RWPE2 (cell line): ENCODE measurements around the gene CRYBB2.

Source experiments
- ATAC-seq: fragments of 200-7000 bp; cut with Tn5 transposase; 3 replicates; pipeline ENCODE4 v1.9.1; 2021; ENCODE audit warnings: low read depth
- DNase-seq: peaks from one replicate; pipeline ENCODE4 v3.0.0-alpha.2; 2020; ENCODE audit warnings: low spot score
- H3K27ac ChIP-seq: fragments of 450-650 bp; 2 replicates; pipeline ENCODE4 v1.5.1; 2017; ENCODE audit warnings: mild to moderate bottlenecking; ENCODE audit not compliant: poor library complexity, severe bottlenecking
- H3K27me3 ChIP-seq: fragments of 250-450 bp; sonication (Bioruptor Pico); 2 replicates; pipeline ENCODE4 v1.5.1; 2021; ENCODE audit warnings: mild to moderate bottlenecking, moderate library complexity; ENCODE audit not compliant: insufficient read depth, poor library complexity, severe bottlenecking
- H3K36me3 ChIP-seq: fragments of 250-450 bp; sonication (Bioruptor Pico); 2 replicates; pipeline ENCODE4 v1.5.1; 2020; ENCODE audit warnings: low read depth, mild to moderate bottlenecking, moderate library complexity
- H3K4me1 ChIP-seq: fragments of 250-450 bp; sonication (Bioruptor Pico); 2 replicates; pipeline ENCODE4 v1.5.1; 2021; ENCODE audit warnings: mild to moderate bottlenecking, moderate library complexity; ENCODE audit not compliant: insufficient read depth, poor library complexity, severe bottlenecking
- H3K4me3 ChIP-seq: fragments of 250-450 bp; sonication (Bioruptor Pico); 2 replicates; pipeline ENCODE4 v1.5.1; 2021; ENCODE audit warnings: mild to moderate bottlenecking, moderate library complexity; ENCODE audit not compliant: severe bottlenecking
- H3K9me3 ChIP-seq: fragments of 250-450 bp; sonication (Bioruptor Pico); 2 replicates; pipeline ENCODE4 v1.5.1; 2021; ENCODE audit warnings: mild to moderate bottlenecking, moderate library complexity; ENCODE audit not compliant: severe bottlenecking
- CTCF ChIP-seq: fragments of 450-650 bp; IDR thresholded peaks from one replicate; pipeline ENCODE4 v1.5.1; 2017; ENCODE audit warnings: mild to moderate bottlenecking, moderate library complexity; ENCODE audit not compliant: poor library complexity, severe bottlenecking

Gene CRYBB2

DNA sequence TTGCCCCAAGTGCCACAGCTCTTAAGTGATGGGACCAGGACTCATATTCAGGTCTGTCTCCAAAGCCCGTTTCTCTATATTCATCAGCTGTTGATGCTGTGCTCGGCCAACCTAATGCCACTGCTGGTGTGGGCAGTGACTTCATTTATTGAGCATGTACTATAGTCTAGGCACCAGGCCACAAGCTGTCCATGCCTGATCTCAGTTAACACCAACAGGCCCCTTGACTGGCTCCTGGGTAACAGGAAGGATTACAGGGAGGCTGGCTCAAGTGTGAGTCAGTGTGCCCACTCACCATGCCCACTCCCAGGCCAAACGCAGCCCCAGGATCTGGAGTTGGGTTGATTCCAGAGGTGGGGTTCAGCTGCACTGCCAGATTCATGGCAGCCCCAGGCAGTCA, 8.6 kb upstream of the CRYBB2 start:
- no peaks in the 10 kb centered on the region for H3K27me3 ChIP-seq
- H3K4me3 ChIP-seq: no peak overlapping the region
- no peak overlapping the region for H3K27ac ChIP-seq
- H3K9me3 ChIP-seq: no peaks in the 10 kb centered on the region
- no peaks in the 10 kb centered on the region for H3K4me1 ChIP-seq
- DNase-seq (no peak), ATAC-seq (no peak)
- H3K36me3 ChIP-seq: no peaks in the 10 kb centered on the region
- TF ChIP-seq CTCF: no peak

DNA sequence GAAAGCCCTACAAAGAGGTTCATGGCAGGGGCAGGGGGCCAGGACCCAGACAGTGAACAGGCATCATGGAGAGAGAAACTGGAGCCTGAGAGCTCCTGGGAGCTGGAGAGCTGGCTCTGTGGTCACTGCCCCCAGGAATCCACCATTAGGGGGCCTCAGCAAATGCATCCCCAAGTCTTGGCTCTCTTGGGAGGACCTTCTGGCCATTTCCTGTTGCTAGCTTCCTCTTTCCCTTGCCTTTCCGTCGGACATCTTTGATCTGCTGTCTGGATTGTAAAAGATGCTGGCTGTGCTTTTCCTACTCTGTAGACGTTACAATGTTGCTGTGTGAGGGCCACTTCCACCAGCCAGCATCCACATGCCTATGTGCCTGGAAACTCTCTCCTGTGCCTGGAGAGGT, 7.1 kb upstream of the CRYBB2 start:
- Histone ChIP-seq H3K9me3 (no peaks in the 10 kb centered on the region), H3K27ac (no peak overlapping the region), H3K27me3 (no peaks in the 10 kb centered on the region), H3K4me1 (no peaks in the 10 kb centered on the region), H3K4me3 (no peak overlapping the region), H3K36me3 (no peaks in the 10 kb centered on the region)
- TF ChIP-seq CTCF: no peak
- ATAC-seq: no peak
- DNase-seq: no peak

- Histone ChIP-seq H3K27me3 (no peaks in the 10 kb centered on the region), H3K4me3 (no peak overlapping the region), H3K27ac (no peak overlapping the region), H3K9me3 (no peaks in the 10 kb centered on the region), H3K4me1 (no peaks in the 10 kb centered on the region), H3K36me3 (no peaks in the 10 kb centered on the region)
- DNase-seq (no peak), ATAC-seq (no peak)
- no peak for TF ChIP-seq CTCF
These were observed 6.2 kb upstream of the CRYBB2 start for GRCh38 chr22:25213221-25213620.

DNA sequence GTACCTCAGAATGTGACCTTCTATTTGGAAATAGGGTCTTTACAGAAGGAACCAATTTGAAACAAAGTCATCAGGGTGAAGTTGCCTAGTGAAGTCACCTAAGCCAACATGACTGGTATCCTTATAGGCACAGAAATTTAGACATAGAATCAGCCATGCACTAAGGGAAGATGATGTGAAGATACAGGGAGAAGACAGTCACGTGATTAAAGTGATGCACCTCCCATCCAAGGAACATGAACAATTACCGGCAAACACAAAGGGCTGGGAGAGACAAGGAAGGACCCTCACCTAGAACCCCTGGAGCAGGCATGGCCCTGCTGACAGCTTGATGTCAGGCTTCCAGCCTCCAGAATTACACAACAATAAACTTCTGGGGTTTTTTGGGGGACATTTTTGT, 3.2 kb upstream of the CRYBB2 start:
- Histone ChIP-seq H3K27me3 (no peaks in the 10 kb centered on the region), H3K4me3 (no peak overlapping the region), H3K27ac (no peak overlapping the region), H3K36me3 (no peaks in the 10 kb centered on the region), H3K9me3 (no peaks in the 10 kb centered on the region), H3K4me1 (no peaks in the 10 kb centered on the region)
- ATAC-seq (no peak), DNase-seq (no peak)
- TF ChIP-seq CTCF: no peak

- no peaks in the 10 kb centered on the region for H3K4me1 ChIP-seq
- no peak for TF ChIP-seq CTCF
- peaks cover 9% of the 10 kb centered on the region for H3K27me3 ChIP-seq
- ATAC-seq (no peak), DNase-seq (no peak)
- H3K27ac ChIP-seq: no peak overlapping the region
- H3K9me3 ChIP-seq: no peaks in the 10 kb centered on the region
- no peak overlapping the region for H3K4me3 ChIP-seq
- no peaks in the 10 kb centered on the region for H3K36me3 ChIP-seq
These were observed 556 bp downstream of the CRYBB2 start for GRCh38 chr22:25219948-25220442.
